Measurements from ENCODE around the gene PREX1.
A peak's percentile ranks its signal among the peaks of the same experiment; 100 is the strongest.

The PREX1 gene

GRCh38 chr20:48657426-48658197 is 170.2 kb downstream of the PREX1 start:
- peak; percentile 94 for DNase-seq (ENCODE audit: low spot score)

DNA sequence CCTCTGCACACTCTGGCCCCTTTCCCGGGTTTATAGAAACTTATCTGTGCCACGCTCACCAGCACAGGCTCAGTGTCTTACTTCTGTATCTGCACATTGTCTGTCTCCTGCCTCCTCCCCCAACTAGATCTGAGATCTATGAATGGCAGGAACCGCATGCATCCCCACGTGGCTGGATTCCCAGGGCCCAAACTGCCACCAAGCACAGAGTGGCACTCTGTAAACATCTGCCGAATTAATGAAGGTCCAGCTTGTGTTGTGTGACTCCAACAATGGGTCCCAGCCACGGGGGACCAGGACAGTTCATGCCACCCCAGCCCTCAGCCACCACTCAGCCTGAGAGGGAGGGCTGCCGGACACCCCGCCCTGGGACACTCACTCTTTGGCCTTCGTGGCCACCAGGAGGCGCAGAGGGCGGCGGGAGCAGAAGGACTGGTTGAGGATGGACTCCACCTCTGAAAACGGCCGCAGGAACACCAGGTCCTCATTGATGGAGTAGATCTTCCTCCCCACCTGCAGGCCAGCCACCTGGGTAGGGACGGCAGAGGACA is 171.1 kb downstream of the PREX1 start:
- no peak for DNase-seq (ENCODE audit: low spot score)

DNA sequence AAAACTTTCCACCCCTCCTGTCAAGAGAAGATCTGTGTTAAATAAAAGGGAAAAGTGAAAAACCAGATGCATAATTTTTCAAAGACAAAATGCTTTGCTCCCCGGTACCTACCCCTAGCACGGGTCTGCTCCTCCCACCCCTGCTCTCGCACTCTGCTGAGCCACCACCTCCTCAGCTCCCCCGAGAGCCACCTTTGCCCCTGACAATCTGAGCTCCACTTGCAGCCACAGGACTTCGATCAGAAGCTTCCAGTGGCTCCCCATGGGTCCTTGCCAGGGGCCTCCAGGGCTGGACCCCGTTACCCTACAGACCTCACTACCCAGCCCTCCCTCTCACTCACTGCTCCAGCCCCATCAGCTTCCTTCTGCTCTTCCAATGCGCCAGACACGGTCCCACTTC is 171.7 kb downstream of the PREX1 start:
- no peak for DNase-seq (ENCODE audit: low spot score)

GRCh38 chr20:48653706-48654051 is 174.1 kb downstream of the PREX1 start:
- DNase-seq (ENCODE audit: low spot score) = no peak

- no peak for DNase-seq (ENCODE audit: low spot score)
These were observed 174.7 kb downstream of the PREX1 start for GRCh38 chr20:48652961-48653705.

DNA sequence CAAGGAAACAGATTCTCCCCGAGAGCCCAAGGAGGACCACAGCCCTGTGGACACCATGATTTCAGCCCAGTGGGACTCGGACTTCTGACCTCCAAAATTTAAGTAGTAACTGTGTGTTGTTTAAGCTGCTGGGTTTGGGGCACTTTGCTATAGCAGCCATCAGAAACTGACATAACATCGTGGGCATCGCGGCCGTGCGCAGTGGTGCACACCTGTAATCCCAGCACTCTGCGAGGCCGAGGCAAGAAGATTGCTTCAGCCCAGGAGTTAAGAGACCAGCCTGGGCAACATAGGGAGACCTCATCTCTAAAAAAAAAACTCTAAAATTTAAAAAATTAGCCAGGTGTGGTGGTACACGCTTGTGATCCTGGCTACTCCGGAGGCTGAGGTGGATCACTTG is 175.8 kb downstream of the PREX1 start:
- no peak for DNase-seq (ENCODE audit: low spot score)

DNA sequence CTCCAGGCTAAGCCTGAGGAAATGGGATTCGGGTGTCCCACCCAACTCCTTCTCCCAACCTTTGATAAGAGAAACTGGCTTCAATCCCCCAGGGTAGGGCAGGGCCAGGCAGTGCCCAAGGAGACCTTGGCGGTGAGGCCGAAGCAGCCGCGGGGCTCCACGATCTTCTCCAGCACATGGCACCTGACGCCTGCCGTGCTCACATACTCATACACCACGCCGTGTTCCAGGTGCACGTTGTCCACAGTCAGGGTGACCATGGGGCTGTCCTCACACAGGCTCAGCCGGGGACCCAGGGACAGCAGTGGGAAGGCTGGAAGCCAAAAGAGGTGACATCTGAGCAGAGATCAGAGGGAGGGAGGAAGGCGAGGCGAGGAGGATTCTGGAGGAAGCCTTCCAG is 176.5 kb downstream of the PREX1 start:
- DNase-seq (ENCODE audit: low spot score) = no peak

GRCh38 chr20:48649868-48650267 is 177.9 kb downstream of the PREX1 start:
- DNase-seq (ENCODE audit: low spot score) = no peak

DNA sequence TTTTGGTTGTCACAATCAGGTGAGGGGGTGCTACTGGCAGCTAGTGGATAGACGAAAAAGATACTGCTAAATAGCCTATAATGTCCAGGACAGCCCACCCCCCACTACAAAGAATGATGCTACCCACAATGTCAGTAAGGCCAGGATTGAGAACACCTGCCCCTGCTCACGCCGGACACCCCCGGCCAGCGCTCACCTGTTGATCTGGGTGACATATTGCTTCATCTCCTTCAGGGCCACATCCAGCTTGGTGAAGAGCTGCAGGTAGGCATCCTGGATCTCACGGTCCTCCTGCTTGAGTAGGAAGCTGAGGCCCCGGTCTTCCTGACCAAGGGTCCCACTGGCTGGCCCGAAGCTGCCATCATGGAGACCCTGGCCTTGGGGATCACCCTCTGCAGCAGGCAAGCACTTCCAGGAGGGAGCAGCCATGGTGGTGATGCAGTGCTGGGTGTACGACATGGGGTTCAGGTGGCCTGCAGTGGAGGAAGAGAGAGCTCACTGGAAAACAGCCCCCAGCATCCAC is 178.6 kb downstream of the PREX1 start:
- DNase-seq (ENCODE audit: low spot score) = no peak

DNA sequence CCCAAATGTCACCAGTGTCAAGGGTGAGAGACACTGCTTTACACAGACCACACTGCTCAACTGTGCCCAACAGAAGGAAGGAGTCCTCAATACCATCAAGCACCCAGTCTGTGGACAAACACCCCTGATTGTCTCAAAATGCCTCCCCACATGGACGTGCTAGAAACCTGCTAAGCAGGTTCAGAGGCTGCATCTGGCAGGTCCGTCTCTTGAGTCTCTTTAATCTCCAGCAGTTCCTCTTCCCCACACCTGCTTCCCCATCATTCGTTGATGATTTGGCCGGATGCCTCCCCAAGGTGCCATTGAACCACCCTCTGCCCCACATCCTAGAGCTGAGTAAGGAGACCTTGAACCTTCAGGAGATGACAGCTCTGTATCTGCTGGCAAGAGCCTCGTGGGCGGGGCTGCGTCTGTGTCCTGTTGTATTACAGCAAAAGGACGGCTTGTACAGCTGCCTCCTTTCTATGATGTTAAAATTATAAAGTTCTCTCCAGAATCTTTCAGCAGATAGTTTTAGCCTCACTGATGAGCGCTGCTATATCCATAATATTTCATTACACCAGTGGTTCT is 179.2 kb downstream of the PREX1 start:
- no peak for DNase-seq (ENCODE audit: low spot score)

GRCh38 chr20:48647858-48648257 is 179.9 kb downstream of the PREX1 start:
- DNase-seq (ENCODE audit: low spot score) = no peak

GRCh38 chr20:48645666-48646065 is 182.1 kb downstream of the PREX1 start:
- DNase-seq (ENCODE audit: low spot score) = no peak

- no peak for DNase-seq (ENCODE audit: low spot score)
These were observed 183.4 kb downstream of the PREX1 start for GRCh38 chr20:48644286-48644828.

DNA sequence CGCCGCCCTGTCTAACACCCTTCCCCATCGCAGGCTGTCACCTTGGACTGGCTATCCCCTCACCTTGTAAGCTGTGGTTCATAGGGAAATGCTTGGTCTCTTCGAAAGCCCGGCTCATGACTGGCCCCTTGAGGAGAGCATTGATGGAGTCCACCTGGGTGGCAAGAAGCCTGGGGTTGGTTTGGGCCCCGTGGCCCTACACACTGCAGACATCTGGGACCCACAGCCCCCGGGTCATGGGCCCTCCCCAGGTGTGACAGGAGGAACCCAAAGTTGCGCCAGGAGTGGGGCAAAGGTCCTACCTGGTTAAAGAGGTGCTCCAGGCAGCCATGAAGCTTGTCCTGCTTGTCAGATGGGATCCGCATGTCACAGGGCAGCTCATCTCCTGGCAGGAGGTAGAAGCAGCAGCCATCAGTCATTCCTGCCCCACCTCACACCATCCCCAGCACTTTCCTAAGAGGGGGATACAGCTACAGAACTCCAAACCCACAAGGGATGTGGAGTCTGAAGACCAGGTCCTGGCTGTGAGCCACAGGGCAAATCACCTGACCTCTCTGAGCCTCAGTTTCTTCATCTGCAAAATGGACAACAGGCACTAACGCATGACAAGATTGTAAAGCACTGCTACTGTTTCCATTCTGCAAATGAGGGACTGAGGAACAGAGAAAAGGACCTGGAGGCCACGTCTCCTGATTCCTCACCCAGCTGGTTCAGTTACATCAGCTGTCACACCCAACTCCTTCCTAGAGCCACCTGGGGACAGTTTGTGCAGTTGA is 185.5 kb downstream of the PREX1 start:
- no peak for DNase-seq (ENCODE audit: low spot score)

DNA sequence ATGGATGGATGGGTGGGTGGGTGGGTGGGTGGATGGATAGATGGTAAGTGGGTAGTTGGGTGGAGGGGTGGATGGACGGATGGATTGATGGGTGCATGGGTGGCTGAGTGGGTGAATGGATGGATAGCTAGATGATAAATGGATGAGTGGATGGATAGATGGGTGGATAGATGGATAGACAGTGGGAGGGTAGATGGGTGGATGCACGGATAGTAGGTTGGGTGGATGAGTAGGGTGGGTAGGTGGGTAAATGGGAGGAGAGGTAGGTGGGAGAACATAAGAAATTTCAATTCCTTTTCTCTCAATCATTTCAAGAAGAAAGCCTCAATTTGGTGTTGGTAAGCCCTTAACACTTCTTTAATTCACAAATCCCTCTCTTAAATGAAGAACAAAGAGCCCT is 186.9 kb downstream of the PREX1 start:
- DNase-seq (ENCODE audit: low spot score) = no peak

GRCh38 chr20:48639899-48640298 is 187.9 kb downstream of the PREX1 start:
- DNase-seq (ENCODE audit: low spot score) = no peak

DNA sequence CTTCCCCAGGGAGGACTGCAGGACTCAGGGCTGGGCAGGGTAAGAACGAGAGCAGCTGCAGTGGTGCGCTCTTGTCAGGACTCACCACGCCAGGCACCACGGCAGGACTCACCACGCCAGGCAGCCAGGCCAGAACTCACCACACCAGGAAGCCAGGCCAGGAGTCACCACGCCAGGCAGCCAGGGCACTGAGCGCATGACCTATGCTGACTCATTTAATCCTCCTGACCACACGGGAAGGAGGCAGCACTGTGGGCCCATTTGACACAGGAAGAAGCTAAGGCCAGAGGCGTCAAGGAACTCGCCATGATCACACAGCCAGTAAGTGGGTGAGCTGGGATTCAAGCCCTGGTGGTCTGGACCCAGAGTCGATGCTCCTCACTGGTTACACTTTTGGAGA is 189.3 kb downstream of the PREX1 start:
- DNase-seq (ENCODE audit: low spot score) = no peak

DNA sequence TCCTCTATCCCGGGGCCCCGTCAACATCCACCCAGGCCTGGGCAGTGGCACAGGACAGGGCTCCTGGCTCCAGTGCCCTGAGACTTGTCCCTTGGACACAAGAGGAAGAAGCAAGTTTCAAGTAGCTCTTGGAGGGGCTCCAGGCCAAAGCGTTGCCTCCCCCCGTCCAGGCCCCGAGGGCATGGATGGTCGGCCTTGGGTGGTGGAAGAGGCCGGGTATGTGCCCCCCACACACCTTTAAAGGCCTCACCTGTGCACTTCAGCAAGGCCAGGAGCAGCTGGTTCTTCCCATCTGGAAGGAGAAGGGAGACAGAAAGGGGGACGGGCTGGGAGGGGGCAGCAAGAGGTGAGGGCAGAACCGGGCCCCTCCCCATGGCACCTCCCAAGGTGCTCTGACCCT is 190.3 kb downstream of the PREX1 start:
- DNase-seq (ENCODE audit: low spot score) = no peak

GRCh38 chr20:48636301-48636700 is 191.5 kb downstream of the PREX1 start:
- no peak for DNase-seq (ENCODE audit: low spot score)

- DNase-seq (ENCODE audit: low spot score) = peak; percentile 90
These were observed 192.0 kb downstream of the PREX1 start for GRCh38 chr20:48635791-48636267.

GRCh38 chr20:48635361-48635760 is 192.4 kb downstream of the PREX1 start:
- DNase-seq (ENCODE audit: low spot score) = no peak

DNA sequence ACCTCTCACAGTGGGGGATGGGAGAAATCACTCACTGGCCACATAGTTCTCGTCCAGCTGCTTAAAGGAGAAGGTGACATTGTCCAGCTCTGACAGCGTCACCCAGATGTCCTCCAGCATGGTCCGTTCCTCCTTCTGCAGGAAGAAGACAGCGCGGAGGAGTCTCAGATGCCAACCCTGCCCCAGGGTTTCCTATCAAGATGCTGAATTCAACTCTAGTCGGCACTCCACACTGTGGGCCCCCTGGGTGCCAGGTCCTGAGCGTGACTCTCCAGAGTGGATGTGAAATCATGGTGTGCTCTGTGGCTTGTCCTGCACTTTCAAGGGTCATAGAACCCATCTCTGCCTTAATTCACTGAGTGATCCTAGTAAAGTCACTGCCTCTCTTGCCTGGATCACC is 193.2 kb downstream of the PREX1 start:
- DNase-seq (ENCODE audit: low spot score) = no peak
